NCI-H128 (cell line): ENCODE measurements around the gene PXDN.
A peak's percentile ranks its signal among the peaks of the same experiment; 100 is the strongest.
"Not testable (repeated sequence)": the region's sequence is repeated elsewhere in the genome, so short reads cannot be mapped to it uniquely, and the experiment has no call there.

ENCODE experiments used
- DNase-seq: peaks from one replicate; lab custom pipeline; 2025; ENCODE audit not compliant: unreplicated experiment; lab: John Stamatoyannopoulos, UW

PXDN gene

GRCh38 chr2:1775511-1776035 lies 31.3 kb upstream of the PXDN start:
- no peak for DNase-seq

GRCh38 chr2:1774929-1775328 lies 30.6 kb upstream of the PXDN start:
- DNase-seq, result no peak

GRCh38 chr2:1773883-1774282 lies 29.6 kb upstream of the PXDN start:
- peak; percentile 30 for DNase-seq

- DNase-seq, result no peak
Measured at GRCh38 chr2:1772471-1773267, 28.4 kb upstream of the PXDN start.

- no peak for DNase-seq
Measured at GRCh38 chr2:1771626-1772280, 27.4 kb upstream of the PXDN start.

- no peak for DNase-seq
Measured at GRCh38 chr2:1770566-1771380, 26.5 kb upstream of the PXDN start.

GRCh38 chr2:1769703-1770422 lies 25.5 kb upstream of the PXDN start:
- peak; percentile 72 for DNase-seq

GRCh38 chr2:1767939-1768691 lies 23.8 kb upstream of the PXDN start:
- no peak for DNase-seq

- DNase-seq, result no peak
Measured at GRCh38 chr2:1766851-1767811, 22.8 kb upstream of the PXDN start.

- no peak for DNase-seq
Measured at GRCh38 chr2:1766425-1766824, 22.1 kb upstream of the PXDN start.

- not testable (repeated sequence) for DNase-seq
Measured at GRCh38 chr2:1765201-1765600, 20.9 kb upstream of the PXDN start.

GRCh38 chr2:1759611-1759930 lies 15.3 kb upstream of the PXDN start:
- no peak for DNase-seq

- DNase-seq, result no peak
Measured at GRCh38 chr2:1758774-1759610, 14.7 kb upstream of the PXDN start.

- no peak for DNase-seq
Measured at GRCh38 chr2:1758171-1758570, 13.9 kb upstream of the PXDN start.

GRCh38 chr2:1757567-1757966 lies 13.3 kb upstream of the PXDN start:
- no peak for DNase-seq

GRCh38 chr2:1757146-1757545 lies 12.8 kb upstream of the PXDN start:
- not testable (repeated sequence) for DNase-seq

GRCh38 chr2:1756456-1756855 lies 12.1 kb upstream of the PXDN start:
- no peak for DNase-seq
